HepG2 (cell line): ENCODE measurements around the gene CDC42BPG. TPM values are rescaled to one million over a fixed set of nuclear protein-coding genes. Genes with fewer than 3 reads are reported as not detected.

Source experiments
- CEBPZ ChIP-seq: IDR thresholded peaks from 2 replicates; pipeline ENCODE4 v1.6.1; 2012; ENCODE audit warnings: low read length, improper control_type of control experiment
- CREM ChIP-seq, 2 experiments: sonication (generic) in 1 of 2; formaldehyde crosslinking in 1 of 2; IDR thresholded peaks; 2 replicates each; pipeline versions ENCODE4 v1.4.0 to v1.6.1; 2016 to 2020; ENCODE audit warnings: antibody characterized with exemption in 1 of 2, mild to moderate bottlenecking in 1 of 2, missing genetic modification reagents in 1 of 2
- DRAP1 ChIP-seq: IDR thresholded peaks from 2 replicates; pipeline ENCODE4 v1.6.1; 2016; ENCODE audit warnings: missing genetic modification reagents, missing compliant biosample characterization
- GABPA ChIP-seq, 2 experiments: IDR thresholded peaks; 2 replicates each; pipeline ENCODE4 v1.6.1; 2011 to 2016; ENCODE audit warnings: low read depth in 2 of 2, low read length in 1 of 2, missing biosample characterization in 1 of 2, missing genetic modification characterization in 1 of 2
- GTF2F1 ChIP-seq: fragments of 150-350 bp; IDR thresholded peaks from 2 replicates; pipeline ENCODE4 v1.6.1; 2014; ENCODE audit warnings: low read length
- HDAC1 ChIP-seq: sonication (generic); formaldehyde crosslinking; IDR thresholded peaks from 2 replicates; pipeline ENCODE4 v1.5.1; 2020; ENCODE audit warnings: mild to moderate bottlenecking, missing genetic modification reagents
- HNRNPK ChIP-seq: fragments of 200-400 bp; formaldehyde crosslinking; IDR thresholded peaks from 2 replicates; pipeline ENCODE4 v1.6.1; 2018; ENCODE audit warnings: low read length, low read depth, moderate library complexity, mild to moderate bottlenecking; ENCODE audit not compliant: poor library complexity, severe bottlenecking
- IRF2 ChIP-seq: IDR thresholded peaks from 2 replicates; pipeline ENCODE4 v1.6.1; 2018; ENCODE audit warnings: missing genetic modification reagents, missing compliant biosample characterization
- NONO ChIP-seq, 2 experiments: fragments of 450-650 bp in 1 of 2; sonication (generic) in 1 of 2; formaldehyde crosslinking in 1 of 2; IDR thresholded peaks in 1 of 2; conservative IDR thresholded peaks in 1 of 2; 2 replicates each; pipeline versions ENCODE4 v1.6.1 to v1.8.0; 2017 to 2022; ENCODE audit warnings: mild to moderate bottlenecking in 1 of 2, missing genetic modification reagents in 1 of 2, moderate library complexity in 1 of 2
- POLR2G ChIP-seq: fragments of 200-400 bp; formaldehyde crosslinking; IDR thresholded peaks from 2 replicates; pipeline ENCODE4 v1.6.1; 2018; ENCODE audit warnings: mild to moderate bottlenecking, low read depth, low read length, moderate library complexity
- SMYD3 ChIP-seq: sonication (generic); formaldehyde crosslinking; IDR thresholded peaks from 2 replicates; pipeline ENCODE4 v1.8.1; 2023; ENCODE audit warnings: mild to moderate bottlenecking, missing genetic modification reagents
- TBX2 ChIP-seq: sonication (generic); formaldehyde crosslinking; IDR thresholded peaks from 2 replicates; pipeline ENCODE4 v1.5.0; 2020; ENCODE audit warnings: missing genetic modification reagents, mild to moderate bottlenecking, borderline replicate concordance
- ZFP90 ChIP-seq: sonication (generic); formaldehyde crosslinking; IDR thresholded peaks from 2 replicates; pipeline ENCODE4 v1.8.0; 2022; ENCODE audit warnings: missing genetic modification reagents, mild to moderate bottlenecking, inconsistent platforms, borderline replicate concordance
- ZNF335 ChIP-seq: sonication (generic); formaldehyde crosslinking; IDR thresholded peaks from 2 replicates; pipeline ENCODE4 v1.4.0; 2020; ENCODE audit warnings: missing genetic modification reagents
- ZNF446 ChIP-seq: sonication (generic); formaldehyde crosslinking; IDR thresholded peaks from 2 replicates; pipeline ENCODE4 v1.5.0; 2020; ENCODE audit warnings: mild to moderate bottlenecking, missing genetic modification reagents
- ZNF501 ChIP-seq: sonication (generic); formaldehyde crosslinking; IDR thresholded peaks from 2 replicates; pipeline ENCODE4 v1.5.1; 2020; ENCODE audit warnings: mild to moderate bottlenecking, moderate library complexity, missing genetic modification reagents
- ZNF547 ChIP-seq: sonication (generic); formaldehyde crosslinking; IDR thresholded peaks from 2 replicates; pipeline ENCODE4 v1.5.1; 2020; ENCODE audit warnings: mild to moderate bottlenecking, missing genetic modification reagents
- ZNF557 ChIP-seq: sonication (generic); formaldehyde crosslinking; IDR thresholded peaks from 2 replicates; pipeline ENCODE4 v1.4.0; 2020; ENCODE audit warnings: missing genetic modification reagents
- ZNF772 ChIP-seq: sonication (generic); formaldehyde crosslinking; IDR thresholded peaks from 2 replicates; pipeline ENCODE4 v1.5.0; 2020; ENCODE audit warnings: mild to moderate bottlenecking, missing genetic modification reagents
- ZNF800 ChIP-seq: sonication (generic); formaldehyde crosslinking; IDR thresholded peaks from 2 replicates; pipeline ENCODE4 v1.4.0; 2020; ENCODE audit warnings: missing genetic modification reagents
- ZNF883 ChIP-seq: sonication (generic); formaldehyde crosslinking; IDR thresholded peaks from 2 replicates; pipeline ENCODE4 v1.5.1; 2020; ENCODE audit warnings: mild to moderate bottlenecking, missing genetic modification reagents; ENCODE audit errors: not compliant biosample characterization
- polyA plus RNA-seq, 8 experiments: library from polyadenylated mRNA; depleted of rRNA in 3 of 8; stranded (reverse) in 7 of 8; unstranded in 1 of 8; fragments of >200 nt; fragmentation: Illumina TruSeq in 4 of 8; extraction: Trizol in 4 of 8; gene quantifications; 2 replicates each; pipeline versions ENCODE4 v1.2.1 to v1.2.3, GENCODE V29; 2011 to 2016; ENCODE audit warnings: low read depth in 4 of 8, missing spikeins in 1 of 8, mixed read lengths in 1 of 8; ENCODE audit not compliant: insufficient read depth in 1 of 8
- total RNA-seq, 5 experiments: library from RNA; depleted of rRNA; stranded (reverse); fragments of >200 nt; fragmentation: Illumina TruSeq; extraction: Trizol; gene quantifications; 2 replicates each; pipeline ENCODE4 v1.2.3, GENCODE V29; 2016; ENCODE audit warnings: low read depth in 1 of 5

The CDC42BPG gene
- total and polyA plus RNA-seq, 2 of the 13 experiments (the other 11 are each of a cell fraction or from before 2014, with no cell fraction given): 0.55 to 1.4 TPM

- TF ChIP-seq ZNF772 (CRISPR knock-in tag) (0 out of 2 replicates have a peak, but pooled peaks have one; percentile 51), ZNF800 (CRISPR knock-in tag) (peak; percentile 57; the same call in 1 of the 2 replicates), ZNF446 (CRISPR knock-in tag) (0 out of 2 replicates have a peak, but pooled peaks have one; percentile 37), NONO (IDR thresholded peaks at IDR 0.05) (no peak), NONO (CRISPR knock-in tag; conservative IDR thresholded peaks at IDR 0.05) (0 out of 2 replicates have a peak, but pooled peaks have one; percentile 28), CREM (IDR thresholded peaks at IDR 0.05) (peak; percentile 94), CREM (CRISPR knock-in tag; IDR thresholded peaks at IDR 0.05) (no peak), HNRNPK (peak; percentile 70), ZNF557 (CRISPR knock-in tag) (no peak), IRF2 (CRISPR knock-in tag) (peak; percentile 87), POLR2G (peak; percentile 83), ZFP90 (0 out of 2 replicates have a peak, but pooled peaks have one; percentile 39), ZNF883 (CRISPR knock-in tag) (peak; percentile 35), ZNF335 (CRISPR knock-in tag) (peak; percentile 94), ZNF547 (CRISPR knock-in tag) (peak; percentile 54; the same call in 1 of the 2 replicates), TBX2 (CRISPR knock-in tag) (peak; percentile 77; the same call in 1 of the 2 replicates), SMYD3 (no peak), HDAC1 (CRISPR knock-in tag) (peak; percentile 50; the same call in 1 of the 2 replicates), ZNF501 (peak; percentile 90), GTF2F1 (no peak), DRAP1 (CRISPR knock-in tag) (peak; percentile 60), CEBPZ (no peak), GABPA (IDR thresholded peaks at IDR 0.05; ENCODE audit: low read depth, low read length) (peak; percentile 71), GABPA (CRISPR knock-in tag; IDR thresholded peaks at IDR 0.05; ENCODE audit: low read depth) (peak; percentile 92)
Observed at GRCh38 chr11:64810271-64810890, 34.1 kb downstream of the CDC42BPG start, which contains the start of gene MEN1 (continued).
